Esophagus muscularis mucosa (tissue), 4 donors: ENCODE results near the gene MOGAT2. TPM values are rescaled to one million over a fixed set of nuclear protein-coding genes. Genes with fewer than 3 reads are reported as not detected.

Experiments used
- DNase-seq: peaks from one replicate; pipeline ENCODE4 v3.0.0-alpha.2; 2017; ENCODE audit errors: extremely low spot score
- H3K27ac ChIP-seq, 4 donors: fragments of 200-600 bp; sonication (generic); replicated peaks in 1 of 4; 1 replicate in 3 of 4; 2 replicates in 1 of 4; pipeline ENCODE4 v1.5.1; 2016 to 2019; ENCODE audit warnings: mild to moderate bottlenecking in 1 of 4
- H3K27me3 ChIP-seq, 4 donors: fragments of 200-600 bp; sonication (generic); one replicate each; pipeline versions ENCODE4 v1.5.1 to v1.6.0; 2016 to 2019
- H3K36me3 ChIP-seq, 4 donors: fragments of 200-600 bp; sonication (generic); one replicate each; pipeline ENCODE4 v1.5.1; 2016 to 2019
- H3K4me1 ChIP-seq, 4 donors: fragments of 200-600 bp; sonication (generic); one replicate each; pipeline ENCODE4 v1.5.1; 2016 to 2019
- H3K4me3 ChIP-seq, 4 donors: fragments of 200-600 bp; sonication (generic); 1 replicate in 2 of 4; 2 replicates in 2 of 4; pipeline ENCODE4 v1.5.1; 2016 to 2019; ENCODE audit warnings: mild to moderate bottlenecking in 4 of 4, moderate library complexity in 1 of 4
- H3K9me3 ChIP-seq, 4 donors: fragments of 200-600 bp; sonication (generic); 1 replicate in 3 of 4; 2 replicates in 1 of 4; pipeline ENCODE4 v1.5.1; 2016 to 2019
- EP300 ChIP-seq: sonication (generic); formaldehyde crosslinking; IDR thresholded peaks from one replicate; pipeline ENCODE4 v1.6.1; 2017; ENCODE audit warnings: antibody characterized with exemption
- POLR2A ChIP-seq: fragments of 450-650 bp; IDR thresholded peaks from one replicate; pipeline ENCODE4 v1.6.1; 2017; ENCODE audit warnings: antibody characterized with exemption, moderate library complexity, mild to moderate bottlenecking, low read depth
- POLR2AphosphoS5 ChIP-seq, 2 donors: sonication (generic); formaldehyde crosslinking; IDR thresholded peaks; one replicate each; pipeline ENCODE4 v1.6.1; 2017; ENCODE audit warnings: antibody characterized with exemption in 2 of 2
- WGBS: methylation state at CpG from one replicate; pipeline ENCODE4 v1.1.5; 2018; 5-methylcytosine and 5-hydroxymethylcytosine counted together
- intact Hi-C: fragments of 100-400 bp; cut with DNase I; formaldehyde crosslinking; loops from one replicate; pipeline ENCODE4 v1.15.1; 2023
- total RNA-seq, 4 donors: library from RNA; depleted of rRNA; stranded (reverse); fragments of >200 nt; gene quantifications; one replicate each; pipeline versions ENCODE4 v1.1.0 to v1.2.1, GENCODE V29; 2016
- TF ChIP-seq, protein P1 (sequence below), 3 experiments: fragments of 200-600 bp in 2 of 3; fragments of 450-650 bp in 1 of 3; sonication (generic) in 2 of 3; IDR thresholded peaks; one replicate each; pipeline ENCODE4 v1.5.1; 2017 to 2019; ENCODE audit warnings: antibody characterized with exemption in 3 of 3, mild to moderate bottlenecking in 2 of 3, moderate library complexity in 1 of 3

MOGAT2 gene
- total RNA-seq, 4 donors from 2014 or later: not detected

DNA sequence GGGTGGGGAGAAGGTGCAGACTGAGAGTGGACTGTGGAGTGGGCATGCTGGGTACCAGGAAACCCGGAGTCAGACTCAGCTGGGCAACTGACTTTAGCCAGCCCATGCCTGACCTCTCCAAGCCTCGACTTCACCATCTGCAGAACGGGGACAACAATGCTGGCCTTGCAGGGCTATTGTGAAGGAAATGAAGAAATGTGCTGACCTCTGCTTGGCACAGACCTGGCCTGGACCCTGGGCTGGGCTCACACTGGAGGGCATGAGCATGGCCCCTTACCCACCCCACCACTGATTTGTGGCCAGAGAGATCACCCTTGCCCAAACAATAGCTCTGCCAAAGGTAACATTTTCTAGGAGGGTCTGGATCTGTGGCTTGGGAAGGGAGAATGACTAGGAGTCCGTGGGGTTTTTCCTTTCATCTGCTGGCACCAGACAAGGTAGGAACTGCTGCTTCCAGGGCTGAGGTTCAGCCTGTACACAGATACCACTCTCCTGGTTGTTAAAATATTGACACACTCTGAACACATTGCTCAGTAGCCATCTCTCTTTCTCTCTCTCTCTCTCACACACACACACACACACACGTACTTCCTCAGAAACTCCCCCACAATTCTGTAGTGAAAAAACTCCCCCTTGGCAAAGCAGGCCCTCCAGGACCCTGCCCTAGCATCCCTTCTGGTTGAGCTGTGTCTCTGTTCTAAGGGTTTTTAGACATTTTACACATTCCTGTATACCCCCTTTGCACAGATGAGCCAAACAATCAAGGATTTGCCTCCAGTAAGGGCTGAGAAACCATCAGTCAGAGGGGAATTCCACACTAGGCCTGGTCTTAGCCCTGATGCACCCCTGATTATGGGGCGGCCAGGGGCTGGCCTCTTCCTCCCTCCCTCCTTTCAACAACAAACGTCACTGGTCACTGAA, 1.0 kb downstream of the MOGAT2 start:
- H3K4me3 ChIP-seq: no peak overlapping the region
- H3K4me1 ChIP-seq: no peaks in the 10 kb centered on the region
- no peaks in the 10 kb centered on the region for H3K36me3 ChIP-seq
- DNase-seq: no peak
- no peak overlapping the region for H3K27ac ChIP-seq
- TF ChIP-seq, protein P1, sequence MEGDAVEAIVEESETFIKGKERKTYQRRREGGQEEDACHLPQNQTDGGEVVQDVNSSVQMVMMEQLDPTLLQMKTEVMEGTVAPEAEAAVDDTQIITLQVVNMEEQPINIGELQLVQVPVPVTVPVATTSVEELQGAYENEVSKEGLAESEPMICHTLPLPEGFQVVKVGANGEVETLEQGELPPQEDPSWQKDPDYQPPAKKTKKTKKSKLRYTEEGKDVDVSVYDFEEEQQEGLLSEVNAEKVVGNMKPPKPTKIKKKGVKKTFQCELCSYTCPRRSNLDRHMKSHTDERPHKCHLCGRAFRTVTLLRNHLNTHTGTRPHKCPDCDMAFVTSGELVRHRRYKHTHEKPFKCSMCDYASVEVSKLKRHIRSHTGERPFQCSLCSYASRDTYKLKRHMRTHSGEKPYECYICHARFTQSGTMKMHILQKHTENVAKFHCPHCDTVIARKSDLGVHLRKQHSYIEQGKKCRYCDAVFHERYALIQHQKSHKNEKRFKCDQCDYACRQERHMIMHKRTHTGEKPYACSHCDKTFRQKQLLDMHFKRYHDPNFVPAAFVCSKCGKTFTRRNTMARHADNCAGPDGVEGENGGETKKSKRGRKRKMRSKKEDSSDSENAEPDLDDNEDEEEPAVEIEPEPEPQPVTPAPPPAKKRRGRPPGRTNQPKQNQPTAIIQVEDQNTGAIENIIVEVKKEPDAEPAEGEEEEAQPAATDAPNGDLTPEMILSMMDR (IDR thresholded peaks at IDR 0.05): no peak
- no peaks in the 10 kb centered on the region for H3K9me3 ChIP-seq
- 81% methylated on average over 7 of the region's 7 CpGs for WGBS
- intact Hi-C loops: no loop called here
- H3K27me3 ChIP-seq: no peaks in the 10 kb centered on the region

DNA sequence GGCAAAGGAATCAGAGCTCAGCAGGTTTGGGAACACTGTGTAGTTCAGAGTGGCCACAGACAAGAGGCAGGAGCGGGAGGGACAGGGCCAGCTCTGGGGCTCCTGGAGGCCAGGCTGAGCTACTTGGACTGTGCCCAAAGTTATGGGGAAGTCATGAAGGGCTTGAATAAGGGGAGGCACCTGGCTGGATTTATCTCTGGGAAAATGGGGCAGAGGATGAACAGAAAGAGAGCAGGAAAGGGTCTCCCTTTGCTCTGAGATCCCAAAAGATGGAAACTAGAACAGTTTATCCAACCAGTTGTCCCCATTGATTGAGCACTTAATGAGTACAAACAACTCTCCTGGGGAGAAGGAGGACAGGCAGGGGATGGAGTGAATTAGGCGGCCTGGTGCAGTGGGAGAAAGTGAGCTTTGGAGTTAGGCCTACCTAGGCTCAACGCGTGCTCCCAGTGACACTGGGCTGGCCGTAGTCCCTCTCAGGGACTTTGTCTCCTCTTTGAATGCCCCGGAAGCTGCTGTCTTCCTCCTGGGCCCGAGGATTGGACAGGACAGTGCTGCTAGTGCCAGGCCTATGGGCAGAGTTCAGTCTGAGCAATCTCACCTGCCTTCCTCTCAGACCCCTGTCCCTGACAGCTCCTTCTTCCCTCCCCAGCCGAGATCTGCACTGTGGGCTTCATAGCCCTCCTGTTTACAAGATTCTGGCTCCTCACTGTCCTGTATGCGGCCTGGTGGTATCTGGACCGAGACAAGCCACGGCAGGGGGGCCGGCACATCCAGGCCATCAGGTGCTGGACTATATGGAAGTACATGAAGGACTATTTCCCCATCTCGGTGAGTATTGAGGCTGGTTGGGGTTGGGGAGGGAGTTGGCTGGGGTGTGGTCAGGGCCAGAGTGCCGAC, 2.0 kb downstream of the MOGAT2 start:
- no peak for DNase-seq
- H3K9me3 ChIP-seq: no peaks in the 10 kb centered on the region
- no peak for TF ChIP-seq EP300
- no peak for TF ChIP-seq POLR2AphosphoS5 (IDR thresholded peaks at IDR 0.05)
- TF ChIP-seq, protein P1 (IDR thresholded peaks at IDR 0.05): no peak
- TF ChIP-seq POLR2A: no peak
- H3K4me3 ChIP-seq: no peak overlapping the region
- no peaks in the 10 kb centered on the region for H3K36me3 ChIP-seq
- no peaks in the 10 kb centered on the region for H3K4me1 ChIP-seq
- intact Hi-C loops: no loop called here
- WGBS: 95% methylated on average over 14 of the region's 14 CpGs
- no peak overlapping the region for H3K27ac ChIP-seq
- H3K27me3 ChIP-seq: no peaks in the 10 kb centered on the region

DNA sequence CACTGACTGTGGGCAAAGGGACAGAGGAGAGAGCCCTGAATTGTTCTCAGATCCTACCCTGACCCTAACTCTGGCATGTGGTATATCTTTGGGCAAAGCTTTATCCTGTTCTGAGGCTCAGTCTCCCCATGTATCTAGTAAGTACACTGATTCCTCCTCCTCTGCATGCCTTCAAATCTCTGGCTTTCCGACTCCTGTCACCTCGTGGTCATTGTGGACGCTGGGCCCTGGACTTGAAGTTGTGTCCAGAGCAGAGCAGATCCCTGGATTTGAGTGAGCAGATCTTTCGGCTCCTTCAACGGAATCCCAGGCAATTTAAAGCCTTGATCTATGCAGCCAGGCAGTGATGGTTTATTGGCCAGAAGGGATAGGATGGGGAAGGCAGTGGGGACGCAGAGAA, 3.0 kb downstream of the MOGAT2 start:
- DNase-seq: no peak
- H3K27me3 ChIP-seq: no peaks in the 10 kb centered on the region
- TF ChIP-seq, protein P1 (IDR thresholded peaks at IDR 0.05): no peak
- TF ChIP-seq EP300 (no peak), POLR2AphosphoS5 (IDR thresholded peaks at IDR 0.05) (no peak), POLR2A (no peak)
- peaks cover 0 to under 1% (median 0%) of the 10 kb centered on the region in 4 donors for H3K4me1 ChIP-seq
- intact Hi-C loops: no loop called here
- 100% methylated on average over 5 of the region's 6 CpGs for WGBS
- no peak overlapping the region for H3K27ac ChIP-seq
- H3K36me3 ChIP-seq: no peaks in the 10 kb centered on the region
- no peaks in the 10 kb centered on the region for H3K9me3 ChIP-seq
- H3K4me3 ChIP-seq: no peak overlapping the region

DNA sequence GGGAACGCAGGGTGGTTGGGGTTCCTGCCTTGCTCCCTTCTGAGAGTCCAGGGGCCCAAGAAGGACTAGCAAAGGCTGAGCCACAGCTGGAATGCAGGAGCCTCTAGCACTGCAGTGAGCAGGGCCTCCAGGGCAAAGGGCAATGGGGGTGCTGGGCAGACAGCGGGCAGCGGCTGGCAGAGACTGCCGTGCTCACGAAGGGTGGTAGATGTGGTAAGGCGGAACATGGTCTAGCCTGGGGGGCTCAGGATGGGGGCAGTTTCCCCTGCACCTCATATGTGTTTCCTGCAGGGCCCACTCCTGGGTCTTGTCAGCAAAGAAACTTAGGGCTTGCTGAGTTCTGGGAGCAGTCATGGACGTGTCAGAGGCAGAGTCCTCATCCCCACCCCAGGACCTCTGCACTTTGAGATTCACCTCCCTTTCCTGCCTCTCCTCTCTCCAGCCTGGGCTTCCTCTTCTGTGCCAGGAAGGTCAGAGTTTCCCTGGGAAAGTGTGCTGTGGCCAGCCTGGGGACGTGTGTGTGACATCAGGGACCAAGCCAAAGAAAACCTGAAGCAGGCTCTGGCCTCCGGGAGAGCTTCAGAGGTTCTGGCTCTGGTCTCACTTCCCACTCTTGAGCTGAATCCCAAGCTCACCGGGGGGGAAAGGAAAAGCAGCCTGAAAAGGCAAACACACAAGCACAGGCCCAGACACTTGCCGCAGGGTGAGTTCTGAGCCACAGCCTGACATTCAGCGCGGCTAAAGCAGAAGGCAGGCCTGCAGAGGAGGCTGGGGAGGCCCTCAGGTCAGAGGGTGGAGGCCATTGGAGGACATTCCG, 4.4 kb downstream of the MOGAT2 start:
- no peaks in the 10 kb centered on the region for H3K27me3 ChIP-seq
- no peaks in the 10 kb centered on the region for H3K9me3 ChIP-seq
- WGBS: 65% methylated on average over 13 of the region's 14 CpGs
- no peak for DNase-seq
- no peak overlapping the region for H3K27ac ChIP-seq
- no peak overlapping the region for H3K4me3 ChIP-seq
- H3K36me3 ChIP-seq: no peaks in the 10 kb centered on the region
- intact Hi-C loops: no loop called here
- TF ChIP-seq, protein P1 (IDR thresholded peaks at IDR 0.05): no peak
- TF ChIP-seq POLR2A (no peak), POLR2AphosphoS5 (IDR thresholded peaks at IDR 0.05) (no peak), EP300 (no peak)
- H3K4me1 ChIP-seq: peaks cover 0 to 6% (median 0%) of the 10 kb centered on the region in 4 donors
